NOMO-1 (cell line): ENCODE results near the gene EXOC6B.

Experiments
- DNase-seq, 2 experiments: peaks; one replicate each; lab custom pipeline; 2025; ENCODE audit not compliant: unreplicated experiment in 2 of 2; lab: John Stamatoyannopoulos, UW

EXOC6B gene

GRCh38 chr2:72825257-72826155 is at the start of gene EXOC6B:
Gene EXOC6B, minus strand, starts transcription at chr2:72826033.
- DNase-seq = peak; percentile 69 to 76

- DNase-seq = no peak
Measured at GRCh38 chr2:72871880-72872279, 46.0 kb upstream of the EXOC6B start.

GRCh38 chr2:72871060-72871459 is 45.2 kb upstream of the EXOC6B start:
- no peak for DNase-seq

GRCh38 chr2:72864500-72864899 is 38.7 kb upstream of the EXOC6B start:
- no peak for DNase-seq

GRCh38 chr2:72863046-72863445 is 37.2 kb upstream of the EXOC6B start:
- DNase-seq = no peak

GRCh38 chr2:72862239-72862988 is 36.6 kb upstream of the EXOC6B start:
- peak; percentile 48 to 75 for DNase-seq

- DNase-seq = peak; percentile 3 to 20
Measured at GRCh38 chr2:72859831-72860262, 34.0 kb upstream of the EXOC6B start.

- DNase-seq = no peak
Measured at GRCh38 chr2:72851333-72851732, 25.5 kb upstream of the EXOC6B start.

- DNase-seq = no peak
Measured at GRCh38 chr2:72849138-72849462, 23.3 kb upstream of the EXOC6B start.

GRCh38 chr2:72848436-72849137 is 22.8 kb upstream of the EXOC6B start:
- DNase-seq = no peak

- DNase-seq = no peak
Measured at GRCh38 chr2:72847534-72848315, 21.9 kb upstream of the EXOC6B start.

GRCh38 chr2:72846171-72847095 is 20.6 kb upstream of the EXOC6B start:
- DNase-seq = peak; percentile 24 to 39

- DNase-seq = no peak
Measured at GRCh38 chr2:72843301-72843700, 17.5 kb upstream of the EXOC6B start.

GRCh38 chr2:72841462-72842125 is 15.8 kb upstream of the EXOC6B start:
- no peak for DNase-seq

GRCh38 chr2:72840066-72840465 is 14.2 kb upstream of the EXOC6B start:
- no peak for DNase-seq

- no peak for DNase-seq
Measured at GRCh38 chr2:72837171-72837570, 11.3 kb upstream of the EXOC6B start.

- no peak for DNase-seq
Measured at GRCh38 chr2:72835403-72835802, 9.6 kb upstream of the EXOC6B start.

GRCh38 chr2:72834596-72834995 is 8.8 kb upstream of the EXOC6B start:
- no peak for DNase-seq
